Measurements from ENCODE around the gene SAMD4A.

Gene SAMD4A

DNA sequence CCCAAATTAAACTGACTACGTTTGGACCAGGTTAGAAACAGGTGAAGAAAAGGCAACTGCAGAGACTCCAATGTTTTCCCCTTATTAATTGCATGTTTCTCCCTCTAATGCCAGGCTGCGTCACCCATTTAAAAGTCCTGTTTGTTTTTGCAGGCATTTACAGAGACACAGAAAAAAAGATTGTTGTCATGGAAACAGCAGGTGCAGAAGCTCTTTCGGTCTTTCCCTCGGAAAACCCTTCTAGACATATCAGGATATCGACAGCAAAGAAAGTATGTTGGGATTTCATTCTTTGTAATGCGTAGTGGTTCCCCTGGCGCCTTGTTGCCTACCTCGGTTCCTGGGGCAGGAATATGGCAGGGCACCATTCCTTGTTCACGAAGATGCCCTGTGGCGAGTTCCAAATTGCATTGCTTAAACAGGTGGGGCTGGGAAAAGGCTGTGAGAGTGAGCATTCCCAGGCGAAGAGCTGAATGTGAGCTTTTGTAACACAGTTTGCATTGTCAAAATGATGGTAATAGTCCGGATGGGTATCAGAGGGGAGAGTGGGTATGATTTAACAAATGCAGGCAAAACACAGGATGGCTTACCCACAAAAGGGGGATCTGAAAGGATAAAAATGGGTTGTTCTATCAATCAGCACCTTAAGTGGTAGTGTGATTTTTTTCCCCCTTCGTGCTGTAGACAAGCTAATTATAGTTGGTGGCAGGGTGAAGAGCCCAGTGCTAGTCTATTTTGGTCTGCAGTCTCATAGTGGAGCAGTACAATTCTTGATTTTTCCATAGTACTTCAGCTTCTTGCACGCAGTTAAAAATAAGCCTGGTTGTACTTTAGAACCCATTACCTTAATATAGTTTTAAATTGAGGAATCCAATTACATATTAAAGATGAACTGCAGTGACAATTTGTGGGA is 203.3 kb downstream of the SAMD4A start:
- no peak for DNase-seq (ENCODE audit: low spot score)
- TF ChIP-seq, protein P1, sequence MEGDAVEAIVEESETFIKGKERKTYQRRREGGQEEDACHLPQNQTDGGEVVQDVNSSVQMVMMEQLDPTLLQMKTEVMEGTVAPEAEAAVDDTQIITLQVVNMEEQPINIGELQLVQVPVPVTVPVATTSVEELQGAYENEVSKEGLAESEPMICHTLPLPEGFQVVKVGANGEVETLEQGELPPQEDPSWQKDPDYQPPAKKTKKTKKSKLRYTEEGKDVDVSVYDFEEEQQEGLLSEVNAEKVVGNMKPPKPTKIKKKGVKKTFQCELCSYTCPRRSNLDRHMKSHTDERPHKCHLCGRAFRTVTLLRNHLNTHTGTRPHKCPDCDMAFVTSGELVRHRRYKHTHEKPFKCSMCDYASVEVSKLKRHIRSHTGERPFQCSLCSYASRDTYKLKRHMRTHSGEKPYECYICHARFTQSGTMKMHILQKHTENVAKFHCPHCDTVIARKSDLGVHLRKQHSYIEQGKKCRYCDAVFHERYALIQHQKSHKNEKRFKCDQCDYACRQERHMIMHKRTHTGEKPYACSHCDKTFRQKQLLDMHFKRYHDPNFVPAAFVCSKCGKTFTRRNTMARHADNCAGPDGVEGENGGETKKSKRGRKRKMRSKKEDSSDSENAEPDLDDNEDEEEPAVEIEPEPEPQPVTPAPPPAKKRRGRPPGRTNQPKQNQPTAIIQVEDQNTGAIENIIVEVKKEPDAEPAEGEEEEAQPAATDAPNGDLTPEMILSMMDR (IDR thresholded peaks at IDR 0.05; ENCODE audit: extremely low read depth, missing control alignments) = no peak

DNA sequence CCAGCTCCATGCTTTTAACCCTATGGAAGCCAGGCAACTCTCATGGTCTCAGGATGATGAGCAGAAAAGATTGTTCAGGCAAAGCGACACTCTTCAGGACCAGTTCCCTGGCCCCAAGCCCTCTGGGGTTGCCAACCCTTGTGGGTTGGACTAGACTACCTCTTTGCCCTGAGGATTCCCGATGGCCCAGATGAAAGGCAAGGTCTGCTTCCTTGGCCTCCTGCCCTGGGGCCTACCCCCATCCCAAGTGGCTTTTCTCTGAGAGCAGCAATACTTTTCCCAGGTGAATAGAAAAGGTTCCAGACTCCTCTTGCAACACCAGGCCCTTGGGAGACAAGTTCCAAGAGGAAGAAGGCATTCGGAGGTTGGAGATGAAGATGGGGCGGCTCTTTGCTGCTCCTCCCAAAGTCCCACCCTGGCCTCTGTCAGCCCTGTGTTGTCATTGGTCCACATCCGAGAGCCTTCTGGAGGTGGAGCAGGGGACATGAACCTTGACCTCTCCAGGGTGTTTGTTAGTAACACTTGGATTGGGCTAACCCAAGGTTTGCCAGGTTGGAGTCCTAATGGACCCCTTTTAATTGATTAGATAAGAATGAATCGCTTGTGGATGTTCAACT is 204.6 kb downstream of the SAMD4A start:
- TF ChIP-seq, protein P1 (IDR thresholded peaks at IDR 0.05; ENCODE audit: extremely low read depth, missing control alignments) = no peak
- DNase-seq (ENCODE audit: low spot score) = no peak

DNA sequence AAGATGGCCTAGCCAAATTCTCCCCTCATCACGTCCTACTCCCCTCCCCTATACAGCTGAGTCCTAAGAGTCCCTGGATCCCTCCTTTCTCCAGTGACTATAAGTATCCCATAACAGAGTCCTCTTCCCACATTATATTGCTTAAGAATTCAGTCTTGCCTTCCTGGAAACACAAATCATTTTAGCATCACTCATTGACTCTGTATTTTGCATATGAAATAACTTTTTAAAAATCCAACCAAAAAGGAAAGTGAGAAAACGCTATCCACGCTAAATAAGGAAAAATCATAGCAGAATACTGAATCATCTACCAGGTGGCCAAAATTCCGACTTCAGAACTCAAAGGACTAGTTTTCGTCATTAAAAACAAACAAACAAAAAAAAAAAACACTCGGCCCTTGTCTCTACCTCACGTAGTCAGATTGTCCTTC is 205.5 kb downstream of the SAMD4A start:
- no peak for DNase-seq (ENCODE audit: low spot score)
- TF ChIP-seq, protein P1 (IDR thresholded peaks at IDR 0.05; ENCODE audit: extremely low read depth, missing control alignments) = no peak

GRCh38 chr14:54773171-54774006 is 206.5 kb downstream of the SAMD4A start:
- TF ChIP-seq, protein P1 (IDR thresholded peaks at IDR 0.05; ENCODE audit: extremely low read depth, missing control alignments) = no peak
- DNase-seq (ENCODE audit: low spot score) = peak; percentile 79

- DNase-seq (ENCODE audit: low spot score) = no peak
- TF ChIP-seq, protein P1 (IDR thresholded peaks at IDR 0.05; ENCODE audit: extremely low read depth, missing control alignments) = no peak
Observed at GRCh38 chr14:54774824-54775223, 207.9 kb downstream of the SAMD4A start.

DNA sequence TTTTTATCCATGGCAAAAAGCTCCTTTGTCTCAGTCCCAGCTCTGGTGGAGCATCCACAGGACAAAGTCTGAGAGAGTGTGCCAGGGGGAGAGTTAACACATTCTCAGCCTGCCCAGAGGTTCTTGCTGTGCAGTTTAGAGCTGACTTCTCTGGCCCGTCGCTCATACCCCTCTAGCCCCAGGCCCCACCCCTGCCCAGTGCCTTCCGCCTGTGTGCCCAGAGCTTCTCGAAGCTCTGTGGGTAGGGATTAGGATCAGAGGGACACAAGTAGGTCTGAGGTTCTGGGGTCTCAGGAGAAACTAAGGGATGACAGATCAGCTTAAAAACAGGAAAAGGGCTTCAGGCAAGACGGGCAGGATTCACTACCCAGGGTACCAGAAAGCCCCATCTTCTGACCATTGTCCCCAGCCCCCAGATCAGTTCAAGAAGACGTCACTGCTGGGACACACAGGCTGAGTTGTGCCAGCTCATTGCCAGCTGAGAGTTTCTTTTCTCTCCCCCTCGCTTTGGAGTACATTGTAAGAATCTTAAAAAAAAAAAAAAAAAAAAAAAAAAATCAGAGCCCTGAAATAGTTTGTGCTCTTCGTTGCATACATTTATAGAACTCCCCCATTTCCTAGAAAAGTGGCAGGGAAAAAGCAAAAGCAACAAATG is 208.7 kb downstream of the SAMD4A start:
- TF ChIP-seq, protein P1 (IDR thresholded peaks at IDR 0.05; ENCODE audit: extremely low read depth, missing control alignments) = no peak
- no peak for DNase-seq (ENCODE audit: low spot score)
